Right lobe of liver (tissue), 6 donors: ENCODE measurements around the gene SLC29A3. TPM values are rescaled to one million over a fixed set of nuclear protein-coding genes. Genes with fewer than 3 reads are reported as not detected.

Experiments
- ATAC-seq, 4 donors: fragments of 200-7000 bp; cut with Tn5 transposase; one replicate each; pipeline ENCODE4 v1.9.1; 2020; ENCODE audit warnings: mild to moderate bottlenecking in 4 of 4, moderate library complexity in 4 of 4
- DNase-seq, 3 donors: peaks; one replicate each; pipeline ENCODE4 v3.0.0-alpha.2; 2020
- H3K27ac ChIP-seq, 3 donors: fragments of 200-600 bp; one replicate each; pipeline ENCODE4 v1.8.0; 2022
- H3K27me3 ChIP-seq, 2 donors: fragments of 200-600 bp; one replicate each; pipeline ENCODE4 v1.8.0; 2022
- H3K36me3 ChIP-seq, 4 donors: fragments of 200-600 bp; sonication (generic) in 1 of 4; one replicate each; pipeline versions ENCODE4 v1.5.1 to v1.8.0; 2017 to 2022; ENCODE audit warnings: control low read depth in 1 of 4
- H3K4me1 ChIP-seq, 4 donors: fragments of 200-600 bp; sonication (generic) in 1 of 4; one replicate each; pipeline versions ENCODE4 v1.5.1 to v1.8.0; 2017 to 2022; ENCODE audit warnings: control low read depth in 1 of 4
- H3K4me3 ChIP-seq, 3 donors: fragments of 200-600 bp; one replicate each; pipeline ENCODE4 v1.8.0; 2022
- H3K9me3 ChIP-seq, 4 donors: fragments of 200-600 bp; sonication (generic) in 1 of 4; one replicate each; pipeline versions ENCODE4 v1.5.1 to v1.8.0; 2017 to 2022; ENCODE audit warnings: control low read depth in 1 of 4
- POLR2A ChIP-seq: fragments of 450-650 bp; IDR thresholded peaks from one replicate; pipeline ENCODE4 v1.6.1; 2017; ENCODE audit warnings: antibody characterized with exemption, mild to moderate bottlenecking
- WGBS: methylation state at CpG from one replicate; pipeline ENCODE4 v1.1.6; 2018; ENCODE audit warnings: low coverage, low lambda C conversion rate; ENCODE audit not compliant: insufficient coverage; ENCODE audit errors: missing lambda C conversion rate; 5-methylcytosine and 5-hydroxymethylcytosine counted together
- intact Hi-C, 2 donors: fragments of 100-400 bp; cut with DNase I; formaldehyde crosslinking; loops; one replicate each; pipeline versions ENCODE4 v1.11.2 to v1.14.1; 2022
- total RNA-seq, 6 experiments: library from RNA; depleted of rRNA in 2 of 6; stranded (reverse); fragments of >200 nt in 2 of 6; fragmentation: NEBNext Ultra II Directional in 3 of 6; extraction: Animal tissue kit (Norgen Biotek cat#: 25700) in 3 of 6; gene quantifications; one replicate each; pipeline versions ENCODE4 v1.1.0 to v1.2.4, GENCODE V29; 2016 to 2023
- TF ChIP-seq, protein P1 (sequence below), 4 donors: fragments of 200-600 bp in 3 of 4; fragments of 450-650 bp in 1 of 4; IDR thresholded peaks; one replicate each; pipeline versions ENCODE4 v1.5.1 to v1.8.0; 2016 to 2022; ENCODE audit warnings: antibody characterized with exemption in 4 of 4, mild to moderate bottlenecking in 2 of 4
- donor health status: DM: no; HTN: yes; CAD: no.
- donor health status: DM: no; HTN: no; CAD: no.
- donor health status: DM: no; HTN: no; CAD: no.
- donor health status: DM: no; HTN: yes; CAD: no.
- donor health status: DM: no; HTN: yes; CAD: no.

The SLC29A3 gene
- total RNA-seq, 6 experiments from 2014 or later: 5.7 to 17.4 (median 7.7) TPM

DNA sequence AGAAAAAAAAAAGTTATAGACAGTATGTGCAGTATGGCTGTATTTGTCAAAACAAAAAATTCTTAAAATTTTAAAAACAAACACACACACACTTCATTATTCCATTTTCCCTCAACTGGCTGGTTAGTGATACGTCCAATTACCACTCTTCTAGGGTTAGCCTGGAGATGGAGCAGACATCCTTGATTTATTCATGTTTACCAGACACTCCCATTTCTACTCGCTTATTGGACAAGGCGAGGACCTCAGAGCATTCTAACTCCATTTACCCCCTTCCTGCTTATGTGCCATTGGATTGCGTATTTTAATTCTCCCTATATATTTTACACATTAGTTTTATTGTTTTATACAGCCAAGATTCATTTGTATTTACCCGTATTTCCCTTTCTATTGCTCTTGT, 69.1 kb downstream of the SLC29A3 start:
- Histone ChIP-seq H3K4me1 (no peaks in the 10 kb centered on the region), H3K9me3 (no peaks in the 10 kb centered on the region), H3K27ac (no peak overlapping the region), H3K36me3 (no peaks in the 10 kb centered on the region), H3K4me3 (no peak overlapping the region), H3K27me3 (no peaks in the 10 kb centered on the region)
- WGBS: 70% methylated on average over 5 of the region's 5 CpGs
- no peak for TF ChIP-seq POLR2A
- TF ChIP-seq, protein P1, sequence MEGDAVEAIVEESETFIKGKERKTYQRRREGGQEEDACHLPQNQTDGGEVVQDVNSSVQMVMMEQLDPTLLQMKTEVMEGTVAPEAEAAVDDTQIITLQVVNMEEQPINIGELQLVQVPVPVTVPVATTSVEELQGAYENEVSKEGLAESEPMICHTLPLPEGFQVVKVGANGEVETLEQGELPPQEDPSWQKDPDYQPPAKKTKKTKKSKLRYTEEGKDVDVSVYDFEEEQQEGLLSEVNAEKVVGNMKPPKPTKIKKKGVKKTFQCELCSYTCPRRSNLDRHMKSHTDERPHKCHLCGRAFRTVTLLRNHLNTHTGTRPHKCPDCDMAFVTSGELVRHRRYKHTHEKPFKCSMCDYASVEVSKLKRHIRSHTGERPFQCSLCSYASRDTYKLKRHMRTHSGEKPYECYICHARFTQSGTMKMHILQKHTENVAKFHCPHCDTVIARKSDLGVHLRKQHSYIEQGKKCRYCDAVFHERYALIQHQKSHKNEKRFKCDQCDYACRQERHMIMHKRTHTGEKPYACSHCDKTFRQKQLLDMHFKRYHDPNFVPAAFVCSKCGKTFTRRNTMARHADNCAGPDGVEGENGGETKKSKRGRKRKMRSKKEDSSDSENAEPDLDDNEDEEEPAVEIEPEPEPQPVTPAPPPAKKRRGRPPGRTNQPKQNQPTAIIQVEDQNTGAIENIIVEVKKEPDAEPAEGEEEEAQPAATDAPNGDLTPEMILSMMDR (IDR thresholded peaks at IDR 0.05): no peak
- ATAC-seq (no peak), DNase-seq (no peak)
- intact Hi-C loops: loop anchor here in 1 of 2 donors (5.0 kb wide), 1 partner anchor 314 kb away; no protein-coding TSS in a partner anchor

- Histone ChIP-seq H3K27ac (no peak overlapping the region), H3K4me1 (no peaks in the 10 kb centered on the region), H3K36me3 (no peaks in the 10 kb centered on the region), H3K9me3 (no peaks in the 10 kb centered on the region), H3K4me3 (no peak overlapping the region), H3K27me3 (no peaks in the 10 kb centered on the region)
- no peak for DNase-seq
- no peak for TF ChIP-seq POLR2A
- TF ChIP-seq, protein P1 (IDR thresholded peaks at IDR 0.05): no peak
- WGBS: 84% methylated on average over 8 of the region's 8 CpGs
- no peak for ATAC-seq
- intact Hi-C loops: loop anchor here in 1 of 2 donors (5.0 kb wide), 1 partner anchor 314 kb away; no protein-coding TSS in a partner anchor
Measured at GRCh38 chr10:71388583-71389310, 69.7 kb downstream of the SLC29A3 start.

GRCh38 chr10:71389768-71390460, 70.9 kb downstream of the SLC29A3 start:
- no peak for DNase-seq
- TF ChIP-seq POLR2A: no peak
- Histone ChIP-seq H3K27me3 (no peaks in the 10 kb centered on the region), H3K4me3 (no peak overlapping the region), H3K36me3 (no peaks in the 10 kb centered on the region), H3K27ac (no peak overlapping the region), H3K9me3 (no peaks in the 10 kb centered on the region), H3K4me1 (no peaks in the 10 kb centered on the region)
- 80% methylated on average over 9 of the region's 14 CpGs for WGBS
- ATAC-seq: no peak
- intact Hi-C loops: loop anchor here (5.0 to 10.0 kb wide), 4 partner anchors 182 to 425 kb away; no protein-coding TSS in a partner anchor

DNA sequence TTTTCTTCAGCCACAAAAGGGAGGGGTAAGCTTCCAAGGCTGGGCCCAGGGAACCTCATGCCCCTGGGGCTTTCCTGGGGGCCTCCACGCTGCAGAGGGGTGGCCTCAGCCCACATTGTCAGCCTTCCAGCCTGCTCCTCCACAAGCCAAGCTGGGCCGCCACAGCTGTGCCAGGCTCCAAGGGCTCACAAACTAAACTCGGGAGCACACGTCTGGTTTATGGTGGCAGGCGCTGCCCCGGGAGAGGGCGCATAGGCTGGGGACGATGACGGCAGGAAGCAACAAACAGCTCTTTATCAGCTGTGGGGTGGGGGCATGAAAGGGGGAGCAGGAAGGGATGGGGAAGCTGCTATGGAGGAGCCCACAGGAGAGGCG, 71.4 kb downstream of the SLC29A3 start:
- H3K4me3 ChIP-seq: no peak overlapping the region
- H3K36me3 ChIP-seq: no peaks in the 10 kb centered on the region
- no peaks in the 10 kb centered on the region for H3K9me3 ChIP-seq
- intact Hi-C loops: loop anchor here in 1 of 2 donors (5.0 to 10.0 kb wide), 3 partner anchors 182 to 424 kb away; no protein-coding TSS in a partner anchor
- no peak overlapping the region for H3K27ac ChIP-seq
- H3K27me3 ChIP-seq: no peaks in the 10 kb centered on the region
- WGBS: 49% methylated on average over 10 of the region's 10 CpGs
- H3K4me1 ChIP-seq: no peaks in the 10 kb centered on the region
- no peak for TF ChIP-seq POLR2A
- TF ChIP-seq, protein P1 (IDR thresholded peaks at IDR 0.05): no peak
- DNase-seq (peak in 1 of 3 donors; percentile 38), ATAC-seq (no peak)
